Neural cell (in vitro differentiated cells): ENCODE measurements around the gene GRB14. TPM values are rescaled to one million over a fixed set of nuclear protein-coding genes. Genes with fewer than 3 reads are reported as not detected.

ENCODE experiments used
- H2AFZ ChIP-seq: fragments of 200-600, 300-800 bp; sonication (generic), shearing (Covaris generic); 2 replicates; pipeline ENCODE4 v1.6.0; 2014; ENCODE audit warnings: low read depth, mild to moderate bottlenecking, antibody characterized with exemption, low read length, moderate library complexity
- H3F3A ChIP-seq: fragments of 200-600 bp; shearing (Covaris generic); 2 replicates; pipeline ENCODE4 v1.6.1; 2016; ENCODE audit warnings: mild to moderate bottlenecking, moderate library complexity, mixed read lengths, antibody characterized with exemption, low read length; ENCODE audit not compliant: insufficient read depth, poor library complexity, severe bottlenecking
- H3K27ac ChIP-seq: fragments of 200-600, 300-800 bp; sonication (generic), shearing (Covaris generic); 2 replicates; pipeline ENCODE4 v1.5.1; 2014; ENCODE audit warnings: mild to moderate bottlenecking, low read length, moderate library complexity
- H3K27me3 ChIP-seq: fragments of 300-800, 200-600 bp; sonication (generic), shearing (Covaris generic); 2 replicates; pipeline ENCODE4 v1.6.0; 2014; ENCODE audit warnings: mild to moderate bottlenecking, low read depth, low read length, moderate library complexity; ENCODE audit not compliant: insufficient read depth
- H3K36me3 ChIP-seq: fragments of 300-800, 200-600 bp; sonication (generic), shearing (Covaris generic); 2 replicates; pipeline ENCODE4 v1.5.1; 2014; ENCODE audit warnings: mild to moderate bottlenecking, antibody characterized with exemption, low read length, moderate library complexity; ENCODE audit not compliant: insufficient read depth
- H3K4me2 ChIP-seq: fragments of 300-800, 200-600 bp; sonication (generic), shearing (Covaris generic); 2 replicates; pipeline ENCODE4 v1.6.0; 2014; ENCODE audit warnings: mild to moderate bottlenecking, low read length
- H3K4me3 ChIP-seq: fragments of 300-800, 200-600 bp; sonication (generic), shearing (Covaris generic); 2 replicates; pipeline ENCODE4 v1.5.1; 2014; ENCODE audit warnings: mild to moderate bottlenecking, low read length, moderate library complexity
- H3K79me2 ChIP-seq: fragments of 200-600 bp; shearing (Covaris generic); replicated peaks from 2 replicates; pipeline ENCODE4 v1.6.0; 2014; ENCODE audit warnings: mild to moderate bottlenecking, low read length, moderate library complexity; ENCODE audit not compliant: insufficient read depth
- H3K9ac ChIP-seq: fragments of 300-800, 200-600 bp; sonication (generic), shearing (Covaris generic); 2 replicates; pipeline ENCODE4 v1.6.1; 2016; ENCODE audit warnings: mild to moderate bottlenecking, low read length, mixed read lengths
- H3K9me2 ChIP-seq: fragments of 200-600 bp; shearing (Covaris generic); 2 replicates; pipeline ENCODE4 v1.6.1; 2016; ENCODE audit warnings: mild to moderate bottlenecking, low read length, mixed read lengths; ENCODE audit not compliant: insufficient read depth
- H3K9me3 ChIP-seq: fragments of 200-600, 300-800 bp; sonication (generic), shearing (Covaris generic); 2 replicates; pipeline ENCODE4 v1.6.1; 2016; ENCODE audit warnings: mild to moderate bottlenecking, mixed run types, low read length, moderate library complexity, mixed read lengths
- H4K20me1 ChIP-seq: fragments of 200-600 bp; shearing (Covaris generic); 2 replicates; pipeline ENCODE4 v1.6.1; 2016; ENCODE audit warnings: mild to moderate bottlenecking, mixed run types; ENCODE audit not compliant: insufficient read depth
- EP300 ChIP-seq: fragments of 450-650 bp; conservative IDR thresholded peaks from 2 replicates; pipeline ENCODE4 v1.6.1; 2014; ENCODE audit warnings: antibody characterized with exemption, mild to moderate bottlenecking, moderate library complexity; ENCODE audit not compliant: poor library complexity, severe bottlenecking
- EZH2 ChIP-seq: fragments of 200-600, 300-800 bp; shearing (Covaris generic), sonication (generic); IDR thresholded peaks from 2 replicates; pipeline ENCODE4 v1.6.1; 2014; ENCODE audit warnings: antibody characterized with exemption, low read length, borderline replicate concordance, mild to moderate bottlenecking; ENCODE audit not compliant: insufficient read depth, poor library complexity, severe bottlenecking
- MXI1 ChIP-seq: fragments of 450-650 bp; conservative IDR thresholded peaks from 2 replicates; pipeline ENCODE4 v1.6.1; 2014; ENCODE audit warnings: antibody characterized with exemption, mild to moderate bottlenecking; ENCODE audit not compliant: poor library complexity, severe bottlenecking
- POLR2AphosphoS5 ChIP-seq: IDR thresholded peaks from 2 replicates; pipeline ENCODE4 v1.6.1; 2012
- RAD21 ChIP-seq: fragments of 450-650 bp; conservative IDR thresholded peaks from 2 replicates; pipeline ENCODE4 v1.6.1; 2014; ENCODE audit warnings: antibody characterized with exemption, mild to moderate bottlenecking, moderate library complexity
- REST ChIP-seq: IDR thresholded peaks from 2 replicates; pipeline ENCODE4 v1.6.1; 2012; ENCODE audit warnings: borderline replicate concordance
- SMC3 ChIP-seq: fragments of 450-650 bp; conservative IDR thresholded peaks from 2 replicates; pipeline ENCODE4 v1.6.1; 2014; ENCODE audit warnings: antibody characterized with exemption, mild to moderate bottlenecking, moderate library complexity; ENCODE audit not compliant: poor library complexity
- TAF1 ChIP-seq: IDR thresholded peaks from 2 replicates; pipeline ENCODE4 v1.6.1; 2012; ENCODE audit warnings: low read depth
- polyA plus RNA-seq: library from polyadenylated mRNA; depleted of rRNA; stranded (reverse); fragments of >200 nt; gene quantifications from 2 replicates; pipeline ENCODE4 v1.2.3, GENCODE V29; 2014
- TF ChIP-seq, protein P1 (sequence below): fragments of 450-650 bp; IDR thresholded peaks from 2 replicates; pipeline ENCODE4 v1.5.1; 2014; ENCODE audit warnings: antibody characterized with exemption, mild to moderate bottlenecking, moderate library complexity; ENCODE audit not compliant: poor library complexity, severe bottlenecking

Gene GRB14
- polyA plus RNA-seq, 1 donor from 2014 or later: 4.5 TPM

GRCh38 chr2:164568317-164568716 lies 53.0 kb downstream of the GRB14 start:
- no peaks in the 10 kb centered on the region for H3K9me3 ChIP-seq
- no peak overlapping the region for H2AFZ ChIP-seq
- no peaks in the 10 kb centered on the region for H3K79me2 ChIP-seq
- no peaks in the 10 kb centered on the region for H3F3A ChIP-seq
- TF ChIP-seq, protein P1, sequence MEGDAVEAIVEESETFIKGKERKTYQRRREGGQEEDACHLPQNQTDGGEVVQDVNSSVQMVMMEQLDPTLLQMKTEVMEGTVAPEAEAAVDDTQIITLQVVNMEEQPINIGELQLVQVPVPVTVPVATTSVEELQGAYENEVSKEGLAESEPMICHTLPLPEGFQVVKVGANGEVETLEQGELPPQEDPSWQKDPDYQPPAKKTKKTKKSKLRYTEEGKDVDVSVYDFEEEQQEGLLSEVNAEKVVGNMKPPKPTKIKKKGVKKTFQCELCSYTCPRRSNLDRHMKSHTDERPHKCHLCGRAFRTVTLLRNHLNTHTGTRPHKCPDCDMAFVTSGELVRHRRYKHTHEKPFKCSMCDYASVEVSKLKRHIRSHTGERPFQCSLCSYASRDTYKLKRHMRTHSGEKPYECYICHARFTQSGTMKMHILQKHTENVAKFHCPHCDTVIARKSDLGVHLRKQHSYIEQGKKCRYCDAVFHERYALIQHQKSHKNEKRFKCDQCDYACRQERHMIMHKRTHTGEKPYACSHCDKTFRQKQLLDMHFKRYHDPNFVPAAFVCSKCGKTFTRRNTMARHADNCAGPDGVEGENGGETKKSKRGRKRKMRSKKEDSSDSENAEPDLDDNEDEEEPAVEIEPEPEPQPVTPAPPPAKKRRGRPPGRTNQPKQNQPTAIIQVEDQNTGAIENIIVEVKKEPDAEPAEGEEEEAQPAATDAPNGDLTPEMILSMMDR: no peak
- no peak for TF ChIP-seq EZH2
- TF ChIP-seq RAD21: no peak
- TF ChIP-seq POLR2AphosphoS5: no peak
- no peak for TF ChIP-seq TAF1
- TF ChIP-seq SMC3: no peak
- no peak for TF ChIP-seq MXI1
- no peak for TF ChIP-seq EP300
- TF ChIP-seq REST: no peak
- no peak overlapping the region for H3K9ac ChIP-seq
- no peak overlapping the region for H3K4me3 ChIP-seq
- no peaks in the 10 kb centered on the region for H3K27me3 ChIP-seq
- H3K9me2 ChIP-seq: no peaks in the 10 kb centered on the region
- no peak overlapping the region for H3K27ac ChIP-seq
- no peaks in the 10 kb centered on the region for H3K36me3 ChIP-seq
- H3K4me2 ChIP-seq: no peak overlapping the region
- H4K20me1 ChIP-seq: no peaks in the 10 kb centered on the region

DNA sequence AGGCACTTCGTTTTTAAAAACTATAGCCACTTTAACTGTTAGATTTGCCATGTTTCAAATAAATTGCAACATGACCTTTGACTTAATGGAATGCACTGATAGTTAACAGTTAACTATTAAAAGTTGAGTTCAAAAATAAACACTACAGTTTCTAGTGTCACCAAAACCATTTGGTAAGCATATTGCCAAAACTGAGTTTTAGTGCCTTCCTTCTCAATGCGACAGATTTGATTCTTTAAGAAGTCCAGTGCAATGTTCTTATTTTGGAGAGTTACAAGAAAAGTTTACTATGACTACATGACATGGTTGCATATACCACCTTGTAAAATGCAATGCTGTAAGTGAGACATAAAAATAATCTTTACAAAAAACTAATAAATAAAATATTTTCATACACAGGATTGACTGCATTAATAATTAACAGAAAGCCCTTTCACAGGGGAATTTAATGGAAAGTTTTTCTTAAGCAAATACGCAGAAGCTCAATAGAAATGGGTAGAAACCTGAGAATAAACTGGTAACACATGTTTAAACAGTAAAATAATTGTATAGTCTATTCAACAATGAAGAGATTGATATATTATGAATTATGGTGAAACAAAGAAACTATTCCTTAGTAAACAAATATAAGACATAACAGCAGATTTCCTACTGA lies 53.8 kb downstream of the GRB14 start:
- Histone ChIP-seq H3K27me3 (no peaks in the 10 kb centered on the region), H3K27ac (no peak overlapping the region), H3F3A (no peaks in the 10 kb centered on the region), H3K9ac (no peak overlapping the region), H3K9me3 (no peaks in the 10 kb centered on the region), H3K4me3 (no peak overlapping the region), H3K79me2 (no peaks in the 10 kb centered on the region), H4K20me1 (no peaks in the 10 kb centered on the region), H3K4me2 (no peak overlapping the region), H3K36me3 (no peaks in the 10 kb centered on the region), H3K9me2 (no peaks in the 10 kb centered on the region), H2AFZ (no peak overlapping the region)
- TF ChIP-seq EZH2: no peak
- TF ChIP-seq POLR2AphosphoS5: no peak
